Urothelium cell line (cell line): ENCODE data around the gene TMEM258.

ENCODE experiments used
- DNase-seq: peaks from one replicate; pipeline ENCODE4 v3.0.0; 2011; ENCODE audit warnings: low spot score, mixed read lengths
- FAIRE-seq: peaks from 2 replicates; lab custom pipeline; 2011; peaks lifted over from hg19 to GRCh38; lab: Jason Lieb, UNC

Gene TMEM258

DNA sequence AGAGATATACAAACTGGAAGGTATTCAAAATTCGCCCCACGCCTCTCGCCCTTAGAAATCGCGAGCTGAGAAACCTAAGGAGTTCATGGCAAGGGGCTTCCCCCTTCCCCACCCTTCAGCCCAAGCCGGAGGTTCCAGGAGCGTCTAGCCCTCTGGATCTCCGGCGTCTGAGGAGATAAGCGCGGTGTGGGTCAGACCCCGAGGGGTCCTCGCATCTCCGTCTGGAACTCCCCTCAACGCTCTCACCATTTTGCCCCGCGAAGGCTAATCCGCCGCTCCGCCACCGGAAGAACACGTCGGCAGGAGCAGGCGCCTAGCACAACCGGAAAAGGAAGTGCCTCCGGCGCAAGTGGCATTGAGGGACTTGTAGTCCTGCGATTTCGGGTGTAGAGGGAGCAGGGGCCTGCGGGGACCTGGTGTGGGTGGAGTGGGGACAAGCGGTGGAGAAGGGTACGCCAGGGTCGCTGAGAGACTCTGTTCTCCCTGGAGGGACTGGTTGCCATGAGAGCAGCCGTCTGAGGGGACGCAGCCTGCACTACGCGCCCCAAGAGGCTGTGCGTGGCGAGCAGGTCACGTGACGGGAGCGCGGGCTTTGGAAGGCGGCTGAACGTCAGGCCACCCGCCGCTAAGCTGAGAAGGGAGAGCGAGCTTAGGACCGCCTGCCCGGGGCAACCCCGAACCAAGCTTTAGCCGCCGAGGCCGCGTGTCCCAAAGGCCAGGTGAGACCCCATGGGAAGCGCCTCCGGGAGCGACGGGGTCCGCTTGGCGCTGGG, at the start of gene TMEM258, which contains the start of gene FEN1:
TMEM258 (minus strand) TSS at position 290 of the 773 bp plus-strand sequence; CDS start at position 249, 41 bp downstream.
FEN1 (plus strand) TSS at position 602 of the 773 bp plus-strand sequence. CDS start 2,451 bp downstream, outside the sequence.
- FAIRE-seq, result no peak
- peak; percentile 94 for DNase-seq

GRCh38 chr11:61841636-61842527, 49.5 kb upstream of the TMEM258 start:
- no peak for FAIRE-seq

GRCh38 chr11:61840371-61840770, 48.0 kb upstream of the TMEM258 start:
- FAIRE-seq, result no peak
- DNase-seq, result no peak

More at GRCh38 chr11:61841636-61842527, 49.5 kb upstream of the TMEM258 start:
- no peak for DNase-seq

GRCh38 chr11:61839742-61840141, 47.3 kb upstream of the TMEM258 start:
- DNase-seq (no peak), FAIRE-seq (no peak)

- FAIRE-seq (no peak), DNase-seq (no peak)
Measured at GRCh38 chr11:61838921-61839320, 46.5 kb upstream of the TMEM258 start.

- no peak for DNase-seq
- no peak for FAIRE-seq
Measured at GRCh38 chr11:61838501-61838900, 46.1 kb upstream of the TMEM258 start.

GRCh38 chr11:61837411-61838005, 45.1 kb upstream of the TMEM258 start:
- FAIRE-seq (no peak), DNase-seq (no peak)

- FAIRE-seq, result no peak
- DNase-seq, result no peak
Measured at GRCh38 chr11:61836193-61836592, 43.8 kb upstream of the TMEM258 start.

- DNase-seq (no peak), FAIRE-seq (no peak)
Measured at GRCh38 chr11:61834278-61835048, 42.1 kb upstream of the TMEM258 start.

DNA sequence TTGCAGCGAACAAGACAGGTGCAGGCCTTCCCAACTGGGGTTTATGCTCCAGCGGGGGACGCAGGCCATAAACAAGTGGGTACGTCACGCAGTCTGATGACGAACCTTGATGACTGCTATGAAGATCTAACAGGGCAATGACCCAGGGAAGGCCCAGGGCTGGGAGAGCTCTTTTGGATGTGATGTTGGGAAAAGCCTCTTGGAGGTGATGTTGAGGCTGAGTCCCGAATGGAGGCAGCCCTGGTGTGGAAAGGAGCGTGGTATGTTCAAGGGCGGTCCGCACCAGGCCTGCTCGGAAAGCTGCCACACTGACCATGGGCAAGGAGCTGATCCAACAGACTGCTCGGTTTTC, 41.5 kb upstream of the TMEM258 start:
- no peak for FAIRE-seq
- no peak for DNase-seq

GRCh38 chr11:61833471-61833870, 41.1 kb upstream of the TMEM258 start:
- FAIRE-seq (no peak), DNase-seq (no peak)

DNA sequence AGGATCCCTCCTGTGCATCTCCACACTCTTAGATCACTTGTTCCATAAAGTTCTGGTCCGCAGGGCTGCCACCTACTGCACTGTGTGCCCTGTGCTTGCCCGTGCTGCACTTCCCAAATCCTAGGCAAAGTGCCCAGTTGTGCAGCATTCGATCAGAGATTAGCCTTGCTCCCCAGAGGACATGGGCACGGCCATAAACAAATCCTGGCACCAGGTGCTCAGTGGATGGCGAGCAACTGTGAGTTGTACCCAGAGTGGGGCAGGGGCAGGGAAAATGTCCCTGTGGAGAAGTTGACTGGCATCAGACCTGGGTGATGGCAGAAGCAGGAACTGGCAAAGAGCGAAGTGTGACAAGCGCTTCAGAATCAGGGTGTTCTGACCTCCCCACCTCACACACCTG, 40.4 kb upstream of the TMEM258 start:
- FAIRE-seq (no peak), DNase-seq (no peak)

DNA sequence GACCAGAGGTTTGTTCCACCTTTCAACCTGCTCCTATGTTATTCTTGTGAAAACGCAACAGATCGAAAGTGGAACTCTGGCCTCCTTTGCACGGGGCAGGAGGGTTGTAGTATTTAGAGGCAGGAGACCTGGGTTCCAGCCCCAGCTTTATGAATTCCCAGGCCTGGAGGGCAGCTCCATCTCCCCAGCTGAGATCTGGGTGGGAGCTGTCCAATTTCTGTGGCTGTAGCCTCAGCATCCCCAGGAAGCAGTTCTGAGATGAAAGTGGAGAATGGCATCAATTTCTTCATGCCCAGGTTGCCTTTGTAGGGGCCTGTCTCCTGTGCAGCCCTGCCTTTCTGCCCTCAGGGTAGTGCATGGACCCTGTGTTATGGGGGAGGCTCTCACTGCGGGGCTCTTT, 39.8 kb upstream of the TMEM258 start:
- FAIRE-seq (no peak), DNase-seq (no peak)

DNA sequence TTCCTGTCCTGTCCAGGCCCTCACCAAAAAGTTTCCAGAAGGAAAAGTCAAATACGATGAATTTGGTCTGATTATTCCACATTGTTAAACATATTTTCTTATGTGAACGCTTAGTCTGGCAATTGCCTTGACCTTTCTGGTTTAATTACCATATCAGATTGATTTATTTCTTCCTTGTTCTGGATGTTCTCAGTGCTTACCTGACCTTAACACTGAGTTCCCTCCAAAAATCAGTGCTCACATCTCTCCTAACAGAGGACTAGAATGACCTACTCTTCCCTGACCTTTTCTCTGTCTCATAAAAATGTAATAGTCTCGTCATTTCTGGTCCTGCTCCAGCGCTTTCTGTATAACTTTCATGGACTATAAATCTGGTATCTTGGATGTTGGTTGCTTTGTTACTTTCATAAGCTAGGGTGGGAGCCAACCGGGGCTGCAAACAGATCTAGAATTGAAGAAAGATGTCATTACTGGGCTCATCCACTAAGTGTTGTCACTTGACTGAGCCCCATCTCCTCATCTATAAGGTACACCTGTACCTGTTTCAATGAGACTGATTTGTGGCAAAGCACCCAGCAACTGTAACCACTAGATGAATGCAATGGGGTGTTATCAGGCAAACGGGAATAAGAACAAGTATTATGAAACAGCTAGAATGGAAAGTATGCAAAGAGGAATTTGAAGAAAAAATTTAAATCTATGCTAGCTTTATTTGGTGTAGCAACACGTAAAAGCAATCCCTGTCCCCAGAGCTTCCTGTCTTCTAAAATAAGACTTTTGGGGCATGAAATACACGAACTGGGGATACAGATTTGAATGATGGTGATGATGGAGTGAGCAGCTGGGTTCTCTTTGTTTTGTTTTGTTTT, 38.1 kb upstream of the TMEM258 start:
- no peak for DNase-seq
- FAIRE-seq, result no peak

GRCh38 chr11:61829806-61830205, 37.4 kb upstream of the TMEM258 start:
- DNase-seq (no peak), FAIRE-seq (no peak)

DNA sequence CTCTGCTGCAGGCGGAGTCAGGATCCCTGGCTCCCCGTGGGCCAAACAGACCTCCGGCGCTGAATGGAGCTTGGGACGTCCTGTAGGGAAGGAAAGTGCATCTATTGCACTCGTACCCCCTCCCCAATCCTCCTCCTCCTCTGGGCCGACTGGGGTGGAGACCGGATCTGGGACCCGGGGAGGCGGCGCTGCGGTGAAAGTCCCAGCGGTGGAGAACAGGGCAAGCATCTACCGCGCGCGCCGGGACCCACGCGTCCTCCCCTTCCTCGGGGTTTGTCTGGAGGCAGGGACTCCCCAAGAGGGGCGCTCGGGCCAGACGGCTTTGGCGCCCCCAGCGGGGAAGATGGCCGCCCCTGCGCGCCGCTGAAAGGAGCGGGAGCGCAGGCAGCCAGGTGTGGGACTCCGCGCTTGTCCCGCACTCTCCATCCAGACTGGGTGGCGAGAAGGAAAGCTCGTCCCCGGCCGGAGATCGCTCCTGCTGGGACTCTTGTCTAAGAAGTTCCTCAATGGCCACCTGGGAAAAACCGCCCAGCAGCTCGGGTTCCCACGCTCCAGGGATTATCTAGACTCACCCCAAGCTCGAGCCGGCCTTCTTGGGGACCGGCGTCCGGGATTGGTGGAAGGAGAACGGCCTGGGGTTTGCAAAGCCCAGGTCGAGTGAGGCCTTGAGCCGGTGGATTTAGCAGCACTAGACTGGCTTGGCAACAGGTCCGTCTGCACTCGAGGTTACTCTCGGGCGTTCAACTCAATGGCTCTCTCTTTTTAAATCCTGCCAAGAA, 36.4 kb upstream of the TMEM258 start:
- FAIRE-seq, result no peak
- DNase-seq, result peak; percentile 68

GRCh38 chr11:61828379-61828628, 35.9 kb upstream of the TMEM258 start:
- FAIRE-seq, result no peak
- no peak for DNase-seq

- DNase-seq (peak; percentile 94), FAIRE-seq (peak; percentile 61)
Measured at GRCh38 chr11:61827571-61828378, 35.4 kb upstream of the TMEM258 start, which contains the start of gene FADS2. FADS2 (plus strand) TSS chr11:61828300; CDS start chr11:61828391, 91 bp downstream.
